ENCODE data around the gene LSAMP. TPM values are rescaled to one million over a fixed set of nuclear protein-coding genes. Genes with fewer than 3 reads are reported as not detected.

Gene LSAMP
- total and polyA plus RNA-seq, 2 of the 4 experiments (the other 2 are of a cell fraction) = 7.9 to 8.0 TPM

DNA sequence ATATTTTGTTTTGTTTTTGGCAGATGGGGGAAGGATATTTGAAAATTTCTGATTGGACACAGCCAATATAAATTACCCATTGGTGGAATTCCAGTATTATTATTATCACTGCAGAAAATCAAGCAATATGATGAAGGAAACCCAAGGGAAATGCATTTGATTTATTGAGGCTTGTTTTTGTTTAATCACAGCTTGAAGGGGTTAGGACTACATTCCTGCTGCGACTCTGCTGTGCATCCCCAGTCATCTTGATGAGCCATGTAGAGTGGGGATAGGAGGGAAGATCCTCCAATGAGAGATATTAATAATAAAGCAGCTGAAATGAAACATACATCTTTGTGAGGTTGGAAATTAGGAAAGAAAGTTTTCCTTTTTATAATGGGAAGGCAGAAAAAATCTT is 613.4 kb downstream of the LSAMP start:
- Histone ChIP-seq H2BK120ac (ENCODE audit: low read depth, low read length) (no peak overlapping the region), H3K23ac (ENCODE audit: low read depth, low read length) (no peak overlapping the region), H3K4me3 (ENCODE audit: insufficient read depth, low read depth, low read length) (no peak overlapping the region), H3K9ac (ENCODE audit: low read depth, low read length) (no peak overlapping the region), H3K79me1 (ENCODE audit: low read depth in 1 of 2, low read length in 2 of 2) (no peaks in the 10 kb centered on the region), H3K4me1 (ENCODE audit: control insufficient read depth, insufficient read depth, low read length) (peaks cover 10% of the 10 kb centered on the region), H2BK15ac (ENCODE audit: low read depth, low read length) (no peak overlapping the region), H4K8ac (ENCODE audit: low read depth in 2 of 2, low read length in 2 of 2) (no peak overlapping the region), H2AK9ac (replicated peaks; ENCODE audit: low read depth, low read length, poor library complexity) (no peak overlapping the region), H2AK5ac (ENCODE audit: low read depth, low read length) (no peak overlapping the region; the same call in 1 of the 2 replicates), H3K14ac (replicated peaks; ENCODE audit: low read depth, low read length) (no peak overlapping the region), H4K20me1 (ENCODE audit: insufficient read depth, low read length) (no peaks in the 10 kb centered on the region), H4K91ac (ENCODE audit: insufficient read depth, low read depth, low read length) (no peak overlapping the region), H3K27ac (ENCODE audit: insufficient read depth, low read length) (no peak overlapping the region), H3K4ac (ENCODE audit: low read depth, low read length) (no peak overlapping the region), H2AFZ (replicated peaks; ENCODE audit: low read length, poor library complexity) (no peak overlapping the region), H3K18ac (ENCODE audit: low read depth, low read length) (no peak overlapping the region), H2BK20ac (ENCODE audit: low read depth, low read length) (no peak overlapping the region), H3K27me3 (ENCODE audit: control insufficient read depth, insufficient read depth, low read length) (no peaks in the 10 kb centered on the region), H3K4me2 (ENCODE audit: low read depth, low read length) (no peak overlapping the region), H3K9me3 (ENCODE audit: control insufficient read depth, insufficient read depth, low read length) (no peaks in the 10 kb centered on the region), H3K36me3 (ENCODE audit: control insufficient read depth, insufficient read depth, low read length) (no peaks in the 10 kb centered on the region), H3K9me1 (ENCODE audit: insufficient read depth, low read length) (peaks cover 4% of the 10 kb centered on the region; the same call in 1 of the 2 replicates), H2BK5ac (ENCODE audit: low read depth, low read length, poor library complexity, severe bottlenecking) (no peak overlapping the region), H4K5ac (ENCODE audit: low read depth, low read length) (no peak overlapping the region), H3K56ac (ENCODE audit: extremely low read depth, insufficient read depth, low read length) (no peak overlapping the region)
- ATAC-seq (ENCODE audit: low read depth) = no peak
- intact Hi-C loops (cut with micrococcal nuclease) (loop anchor here (5.0 kb wide), 1 partner anchor 925 kb away; no protein-coding TSS in a partner anchor), dilution Hi-C loops (cut with HindIII; ENCODE audit: low sequenced_read_pairs, unreplicated experiment) (no loop called here), in situ Hi-C loops (cut with MboI; ENCODE audit: low sequenced_read_pairs) (no loop called here)
- WGBS, 2 experiments (ENCODE audit: extremely low coverage in 2 of 2, insufficient read length in 1 of 2) = no CpG with 5 or more reads among the region's 1 CpG
- BruUV-seq (replicated peaks) = no TSS peak
- CTCF ChIA-PET = interaction anchor here (1.6 kb wide), 1 partner anchor 47 kb away, joined by 4 read pairs; no protein-coding TSS in a partner anchor
- no peak for DNase-seq
- TF ChIP-seq SMC3 (IDR thresholded peaks at IDR 0.05; ENCODE audit: low read depth, low read length) (no peak), MAZ (IDR thresholded peaks at IDR 0.05; ENCODE audit: borderline replicate concordance, low read depth, low read length) (no peak), RAD21 (IDR thresholded peaks at IDR 0.05; ENCODE audit: low read length) (no peak), BHLHE40 (IDR thresholded peaks at IDR 0.05; ENCODE audit: low read depth, low read length) (no peak), FOS (IDR thresholded peaks at IDR 0.05; ENCODE audit: low read depth, low read length) (no peak), POLR2A (IDR thresholded peaks at IDR 0.05; ENCODE audit: low read depth, low read length) (no peak), MAFK (IDR thresholded peaks at IDR 0.05; ENCODE audit: low read depth, low read length) (no peak), CHD1 (IDR thresholded peaks at IDR 0.05; ENCODE audit: low read depth, low read length) (no peak), NFE2L2 (IDR thresholded peaks at IDR 0.05; ENCODE audit: low read depth, low read length) (no peak), RFX5 (IDR thresholded peaks at IDR 0.05; ENCODE audit: low read depth, low read length) (no peak), RCOR1 (IDR thresholded peaks at IDR 0.05; ENCODE audit: insufficient replicate concordance, low read length) (no peak), CEBPB (IDR thresholded peaks at IDR 0.05; ENCODE audit: low read depth, low read length) (no peak), MXI1 (IDR thresholded peaks at IDR 0.05; ENCODE audit: borderline replicate concordance, low read depth, low read length) (no peak), CTCF (conservative IDR thresholded peaks at IDR 0.05; ENCODE audit: low read depth, low read length) (no peak)
- TF ChIP-seq, protein P1, sequence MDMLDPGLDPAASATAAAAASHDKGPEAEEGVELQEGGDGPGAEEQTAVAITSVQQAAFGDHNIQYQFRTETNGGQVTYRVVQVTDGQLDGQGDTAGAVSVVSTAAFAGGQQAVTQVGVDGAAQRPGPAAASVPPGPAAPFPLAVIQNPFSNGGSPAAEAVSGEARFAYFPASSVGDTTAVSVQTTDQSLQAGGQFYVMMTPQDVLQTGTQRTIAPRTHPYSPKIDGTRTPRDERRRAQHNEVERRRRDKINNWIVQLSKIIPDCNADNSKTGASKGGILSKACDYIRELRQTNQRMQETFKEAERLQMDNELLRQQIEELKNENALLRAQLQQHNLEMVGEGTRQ (IDR thresholded peaks at IDR 0.05; ENCODE audit: low read depth, low read length) = no peak
- TF ChIP-seq, protein P2, sequence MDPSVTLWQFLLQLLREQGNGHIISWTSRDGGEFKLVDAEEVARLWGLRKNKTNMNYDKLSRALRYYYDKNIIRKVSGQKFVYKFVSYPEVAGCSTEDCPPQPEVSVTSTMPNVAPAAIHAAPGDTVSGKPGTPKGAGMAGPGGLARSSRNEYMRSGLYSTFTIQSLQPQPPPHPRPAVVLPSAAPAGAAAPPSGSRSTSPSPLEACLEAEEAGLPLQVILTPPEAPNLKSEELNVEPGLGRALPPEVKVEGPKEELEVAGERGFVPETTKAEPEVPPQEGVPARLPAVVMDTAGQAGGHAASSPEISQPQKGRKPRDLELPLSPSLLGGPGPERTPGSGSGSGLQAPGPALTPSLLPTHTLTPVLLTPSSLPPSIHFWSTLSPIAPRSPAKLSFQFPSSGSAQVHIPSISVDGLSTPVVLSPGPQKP (IDR thresholded peaks at IDR 0.05; ENCODE audit: borderline replicate concordance, low read depth, low read length) = no peak
- POLR2A ChIA-PET (ENCODE audit: unreplicated experiment) = no interaction called here
